ENCODE results near the gene BCAR3. TPM values are rescaled to one million over a fixed set of nuclear protein-coding genes. Genes with fewer than 3 reads are reported as not detected.
A peak's percentile ranks its signal among the peaks of the same experiment; 100 is the strongest.

The BCAR3 gene
- total RNA-seq, 4 donors from 2014 or later: 15.9 to 49.6 (median 30.8) TPM

GRCh38 chr1:93629101-93630059, 52.3 kb downstream of the BCAR3 start:
- DNase-seq (ENCODE audit: low spot score in 2 of 2): no peak
- H3K4me3 ChIP-seq: no peak overlapping the region

GRCh38 chr1:93628681-93629080, 53.0 kb downstream of the BCAR3 start:
- no peaks in the 10 kb centered on the region for H3K27me3 ChIP-seq
- no peak overlapping the region for H3K4me3 ChIP-seq
- TF ChIP-seq POLR2AphosphoS5 (IDR thresholded peaks at IDR 0.05) (no peak), CTCF (IDR thresholded peaks at IDR 0.05) (no peak), POLR2A (IDR thresholded peaks at IDR 0.05) (no peak), EP300 (IDR thresholded peaks at IDR 0.05) (no peak)
- WGBS: 90% methylated on average over 3 of the region's 3 CpGs
- no peaks in the 10 kb centered on the region for H3K9me3 ChIP-seq
- no peaks in the 10 kb centered on the region for H3K36me3 ChIP-seq
- peak overlapping the region; percentile 34 for H3K27ac ChIP-seq
- DNase-seq (ENCODE audit: low spot score in 2 of 2): no peak
- H3K4me1 ChIP-seq: peaks cover 18% of the 10 kb centered on the region

More at GRCh38 chr1:93629101-93630059, 52.3 kb downstream of the BCAR3 start:
- 37% methylated on average over 9 of the region's 9 CpGs for WGBS
- H3K27ac ChIP-seq: peak overlapping the region; percentile 34
- peaks cover 18% of the 10 kb centered on the region for H3K4me1 ChIP-seq
- TF ChIP-seq EP300 (IDR thresholded peaks at IDR 0.05) (no peak), CTCF (IDR thresholded peaks at IDR 0.05) (peak; percentile 72 to 81), POLR2A (IDR thresholded peaks at IDR 0.05) (no peak), POLR2AphosphoS5 (IDR thresholded peaks at IDR 0.05) (peak in 1 of 3 donors; percentile 7)
- no peaks in the 10 kb centered on the region for H3K27me3 ChIP-seq
- H3K36me3 ChIP-seq: no peaks in the 10 kb centered on the region
- no peaks in the 10 kb centered on the region for H3K9me3 ChIP-seq

- TF ChIP-seq POLR2AphosphoS5 (IDR thresholded peaks at IDR 0.05): no peak
- no peak for TF ChIP-seq EP300 (IDR thresholded peaks at IDR 0.05)
- TF ChIP-seq POLR2A (IDR thresholded peaks at IDR 0.05): no peak
- TF ChIP-seq CTCF (IDR thresholded peaks at IDR 0.05): no peak
- H3K9me3 ChIP-seq: no peaks in the 10 kb centered on the region
- no peak overlapping the region for H3K4me3 ChIP-seq
- H3K36me3 ChIP-seq: no peaks in the 10 kb centered on the region
- no peaks in the 10 kb centered on the region for H3K27me3 ChIP-seq
- no peak overlapping the region for H3K27ac ChIP-seq
- peaks cover 18% of the 10 kb centered on the region for H3K4me1 ChIP-seq
- DNase-seq (ENCODE audit: low spot score in 2 of 2): no peak
- 44% methylated on average over 3 of the region's 3 CpGs for WGBS
These were observed 55.9 kb downstream of the BCAR3 start for GRCh38 chr1:93625582-93626327.

GRCh38 chr1:93623875-93624274, 57.8 kb downstream of the BCAR3 start:
- H3K4me3 ChIP-seq: no peak overlapping the region
- WGBS: 36% methylated on average over 1 of the region's 1 CpG
- peaks cover 15% of the 10 kb centered on the region for H3K4me1 ChIP-seq
- TF ChIP-seq POLR2AphosphoS5 (IDR thresholded peaks at IDR 0.05): no peak
- no peaks in the 10 kb centered on the region for H3K27me3 ChIP-seq
- DNase-seq (ENCODE audit: low spot score in 2 of 2): no peak
- H3K27ac ChIP-seq: no peak overlapping the region
- no peaks in the 10 kb centered on the region for H3K9me3 ChIP-seq
- no peaks in the 10 kb centered on the region for H3K36me3 ChIP-seq

- TF ChIP-seq POLR2A (IDR thresholded peaks at IDR 0.05) (no peak), POLR2AphosphoS5 (IDR thresholded peaks at IDR 0.05) (no peak), CTCF (IDR thresholded peaks at IDR 0.05) (no peak), EP300 (IDR thresholded peaks at IDR 0.05) (no peak)
- H3K9me3 ChIP-seq: no peaks in the 10 kb centered on the region
- peaks cover 11% of the 10 kb centered on the region for H3K4me1 ChIP-seq
- no peaks in the 10 kb centered on the region for H3K36me3 ChIP-seq
- no peaks in the 10 kb centered on the region for H3K27me3 ChIP-seq
- H3K4me3 ChIP-seq: no peak overlapping the region
- peak overlapping the region; percentile 16 for H3K27ac ChIP-seq
- no peak for DNase-seq (ENCODE audit: low spot score in 2 of 2)
These were observed 58.2 kb downstream of the BCAR3 start for GRCh38 chr1:93623436-93623835.

Data from suprapubic skin (tissue), 4 donors.